CD4-positive, alpha-beta T cell treated with Interleukin-10 for 1 hour (primary cell): ENCODE data around the gene STK16.
A peak's percentile ranks its signal among the peaks of the same experiment; 100 is the strongest.
"Not testable (repeated sequence)": the region's sequence is repeated elsewhere in the genome, so short reads cannot be mapped to it uniquely, and the experiment has no call there.

Experiments used
- DNase-seq: peaks from one replicate; pipeline ENCODE4 v3.0.0-alpha.2; 2020

The STK16 gene

GRCh38 chr2:219272356-219272755 lies 27.1 kb downstream of the STK16 start:
- no peak for DNase-seq

GRCh38 chr2:219272995-219273394 lies 27.7 kb downstream of the STK16 start:
- DNase-seq: no peak

GRCh38 chr2:219273937-219274336 lies 28.7 kb downstream of the STK16 start:
- DNase-seq: no peak

- DNase-seq: no peak
These were observed 29.2 kb downstream of the STK16 start for GRCh38 chr2:219274361-219274921.

GRCh38 chr2:219277703-219278654 lies 32.7 kb downstream of the STK16 start:
- peak; percentile 81 for DNase-seq

GRCh38 chr2:219278655-219279150 lies 33.4 kb downstream of the STK16 start:
- no peak for DNase-seq

GRCh38 chr2:219279151-219279915 lies 34.1 kb downstream of the STK16 start, which contains the start of gene DNAJB2:
DNAJB2 (plus strand) TSS chr2:219279366; CDS start chr2:219279834, 468 bp downstream.
- peak; percentile 99 for DNase-seq

GRCh38 chr2:219279916-219280516 lies 34.7 kb downstream of the STK16 start:
- no peak for DNase-seq

- no peak for DNase-seq
These were observed 35.4 kb downstream of the STK16 start for GRCh38 chr2:219280651-219281050.

- no peak for DNase-seq
These were observed 36.3 kb downstream of the STK16 start for GRCh38 chr2:219281588-219281987.

- no peak for DNase-seq
These were observed 37.1 kb downstream of the STK16 start for GRCh38 chr2:219282375-219282774.

- DNase-seq: no peak
These were observed 37.8 kb downstream of the STK16 start for GRCh38 chr2:219282943-219283581.

GRCh38 chr2:219284501-219285372 lies 39.5 kb downstream of the STK16 start:
- no peak for DNase-seq

GRCh38 chr2:219285373-219285735 lies 40.1 kb downstream of the STK16 start:
- no peak for DNase-seq

- no peak for DNase-seq
These were observed 40.7 kb downstream of the STK16 start for GRCh38 chr2:219285894-219286425.

- DNase-seq: no peak
These were observed 41.3 kb downstream of the STK16 start for GRCh38 chr2:219286436-219287115.

GRCh38 chr2:219287116-219287440 lies 41.8 kb downstream of the STK16 start:
- not testable (repeated sequence) for DNase-seq

- DNase-seq: no peak
These were observed 42.4 kb downstream of the STK16 start for GRCh38 chr2:219287580-219288265.

- DNase-seq: no peak
These were observed 43.9 kb downstream of the STK16 start for GRCh38 chr2:219289195-219289536.
